ENCODE measurements around the gene COL13A1.

The COL13A1 gene

DNA sequence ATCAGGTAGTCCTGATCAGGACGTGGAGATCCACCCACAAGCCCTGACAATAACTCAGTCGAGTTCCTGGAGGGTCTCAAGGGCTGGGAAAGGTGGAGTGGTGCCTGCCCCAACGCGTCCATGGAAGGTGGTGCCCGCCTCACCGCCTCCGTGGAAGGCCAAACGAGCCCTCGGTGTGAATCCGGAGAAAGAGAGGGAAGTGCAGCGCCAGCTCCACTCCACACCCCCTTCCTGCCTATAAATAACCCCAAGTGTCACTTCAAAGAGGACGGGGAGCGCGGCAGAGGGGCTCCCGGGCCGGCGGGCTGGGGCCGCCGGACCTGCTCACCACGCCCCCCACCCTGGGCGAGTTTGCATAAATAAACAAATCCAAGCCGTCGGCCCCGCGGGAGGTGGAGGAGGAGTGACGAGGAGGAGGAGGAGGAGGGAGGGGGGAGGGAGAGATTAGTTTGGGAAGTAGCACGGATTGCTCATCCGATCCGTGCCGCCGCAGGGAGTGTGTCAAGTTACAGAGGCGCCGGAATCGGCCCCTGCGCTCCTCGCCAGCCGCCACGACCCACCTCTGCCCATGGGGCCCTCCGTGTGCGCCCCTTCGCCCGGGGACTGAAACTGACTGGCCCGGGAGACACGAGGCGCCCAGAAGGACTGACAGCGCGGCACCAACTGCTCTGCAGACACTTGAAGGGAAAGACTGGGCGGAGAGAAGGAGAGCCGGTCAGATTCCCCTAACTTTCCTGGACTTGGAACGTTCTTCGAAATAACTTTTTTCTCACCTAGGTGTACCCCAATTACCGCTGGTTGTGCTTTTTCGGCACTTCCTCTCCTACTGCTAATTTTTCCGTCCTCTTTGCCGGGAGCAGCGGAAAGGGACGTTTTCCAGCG, at the start of gene COL13A1:
Gene COL13A1, plus strand, starts transcription at position 473 of the 882 bp plus-strand sequence. CDS start 518 bp downstream, outside the sequence.
- no peak for DNase-seq

DNA sequence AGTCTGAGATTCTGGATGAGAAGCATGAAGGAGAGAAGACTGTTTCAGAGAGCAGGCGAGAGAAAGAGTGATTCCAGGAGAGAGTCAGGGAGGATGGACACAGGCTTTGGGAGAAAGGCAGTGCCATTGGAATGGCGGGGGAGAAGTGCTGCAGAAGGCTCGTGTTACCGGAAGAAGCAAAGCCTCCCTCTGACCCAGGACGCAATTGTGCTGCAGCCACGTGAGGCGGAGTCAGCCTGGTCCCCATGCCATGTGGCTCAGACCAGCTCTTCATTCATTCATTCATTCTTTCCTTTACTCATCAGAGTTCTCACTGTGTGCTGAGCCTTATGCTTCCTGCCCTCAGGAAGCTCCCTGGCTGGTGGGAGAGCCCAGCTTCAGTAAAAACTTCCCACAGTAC, 49.2 kb upstream of the COL13A1 start:
- no peak for DNase-seq

DNA sequence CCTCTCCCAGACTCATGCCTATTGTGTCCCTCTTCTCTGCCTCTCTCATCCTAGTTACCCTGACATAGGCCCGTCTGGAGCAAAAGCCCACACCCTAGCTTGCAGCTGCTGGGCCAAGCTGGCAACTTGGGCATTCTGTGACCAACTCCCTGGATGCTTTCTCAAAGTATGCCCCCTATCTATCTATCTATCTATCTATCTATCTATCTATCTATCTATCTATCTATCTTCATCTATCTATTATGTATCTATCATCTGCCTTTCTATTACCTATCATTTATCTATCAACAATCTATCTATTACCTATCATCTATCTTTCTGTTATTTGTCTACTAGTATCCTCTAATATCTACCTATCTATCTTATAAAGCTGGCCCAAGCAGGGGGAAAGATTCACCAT, 45.4 kb upstream of the COL13A1 start:
- no peak for DNase-seq

DNA sequence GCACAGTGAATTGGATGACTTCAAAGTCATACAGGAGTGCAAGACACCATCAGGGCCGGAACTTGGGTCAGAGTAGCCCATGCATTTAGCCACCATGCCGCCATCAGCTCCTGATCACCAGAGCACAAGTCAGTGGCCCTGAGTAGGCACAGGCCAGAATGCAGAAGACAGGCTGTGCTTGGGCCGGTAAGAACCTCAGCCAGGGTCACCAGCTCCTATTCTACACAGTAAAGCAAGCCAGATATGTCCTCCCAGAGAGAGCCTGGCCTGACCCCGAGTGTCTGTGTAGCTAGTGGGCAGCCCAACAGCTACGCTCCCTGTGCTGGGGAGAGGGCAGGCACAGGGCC, 44.5 kb upstream of the COL13A1 start:
- no peak for DNase-seq

DNA sequence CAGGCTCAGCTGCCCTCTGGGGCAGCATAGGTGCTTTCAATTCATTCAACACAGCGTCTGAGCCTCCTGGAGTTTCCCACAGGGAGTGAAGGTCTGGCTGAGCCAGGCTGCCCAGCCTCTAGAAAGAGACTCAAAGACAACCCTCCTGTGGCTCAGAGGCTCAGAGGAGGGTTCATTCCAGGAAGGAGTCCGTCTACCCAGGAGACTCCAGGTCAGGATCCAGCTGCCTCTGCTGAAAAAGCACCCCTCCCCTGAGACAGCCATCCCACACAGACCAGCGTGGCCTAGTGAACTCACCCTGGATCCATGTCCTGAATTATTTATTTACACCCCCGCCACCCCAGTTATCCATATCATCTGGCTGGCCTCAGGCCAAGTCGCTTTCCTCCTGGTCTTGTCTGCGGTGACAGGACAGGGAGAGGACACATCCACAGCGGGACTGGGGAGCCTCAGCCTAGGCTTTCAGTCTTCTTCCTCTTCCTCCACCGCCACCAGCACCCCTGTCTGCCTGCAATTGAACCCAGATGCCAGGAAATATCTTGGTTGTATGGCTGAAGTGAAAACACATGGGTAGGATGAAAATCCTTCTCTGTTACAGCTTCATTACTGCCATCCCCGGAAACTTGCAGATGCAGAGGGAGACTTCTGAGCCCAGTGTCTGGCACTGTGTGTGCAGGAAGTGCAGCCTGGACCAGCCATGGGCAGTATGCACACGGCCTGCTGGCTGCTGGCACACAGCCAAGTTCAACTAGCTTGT, 44.0 kb upstream of the COL13A1 start:
- DNase-seq: no peak

DNA sequence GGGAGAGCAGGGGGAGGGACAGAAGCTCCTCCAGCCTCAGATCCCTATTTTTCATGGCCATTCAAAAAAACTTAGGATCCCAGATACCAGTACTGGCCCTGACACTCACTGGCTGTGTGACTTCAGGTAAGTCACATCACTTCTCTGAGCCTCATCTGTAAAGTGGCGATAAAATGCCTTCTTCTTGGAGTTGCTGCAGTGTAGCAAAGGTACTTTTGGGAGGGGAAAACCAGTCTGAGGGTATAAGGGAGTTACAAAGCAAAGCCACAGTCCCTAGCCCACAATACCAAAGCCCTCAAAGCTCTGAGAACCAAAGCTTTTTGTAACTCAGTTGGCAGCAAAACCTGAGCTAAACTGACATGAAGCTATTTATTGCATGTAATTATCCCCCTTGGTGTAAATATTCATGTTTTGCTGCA, 43.4 kb upstream of the COL13A1 start:
- DNase-seq: no peak

DNA sequence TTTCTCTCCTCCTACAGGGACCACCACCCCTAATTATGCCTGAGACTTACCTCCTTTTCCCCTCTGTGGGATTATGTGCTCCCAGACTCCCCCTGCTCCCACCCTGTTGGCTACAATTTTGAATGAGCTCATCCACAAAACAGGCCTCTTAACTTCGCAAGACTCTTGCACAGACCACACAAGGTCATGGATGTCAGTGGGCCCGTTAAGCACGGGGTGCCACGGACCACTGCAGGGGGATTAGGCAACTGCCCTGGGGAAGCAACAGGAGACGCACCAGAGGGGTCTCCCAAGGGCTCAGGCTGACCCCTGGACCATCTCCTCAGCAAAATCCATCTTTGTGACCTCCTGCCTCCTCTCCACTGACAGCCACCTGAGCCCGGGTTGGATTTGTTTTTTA, 42.1 kb upstream of the COL13A1 start:
- DNase-seq: no peak

DNA sequence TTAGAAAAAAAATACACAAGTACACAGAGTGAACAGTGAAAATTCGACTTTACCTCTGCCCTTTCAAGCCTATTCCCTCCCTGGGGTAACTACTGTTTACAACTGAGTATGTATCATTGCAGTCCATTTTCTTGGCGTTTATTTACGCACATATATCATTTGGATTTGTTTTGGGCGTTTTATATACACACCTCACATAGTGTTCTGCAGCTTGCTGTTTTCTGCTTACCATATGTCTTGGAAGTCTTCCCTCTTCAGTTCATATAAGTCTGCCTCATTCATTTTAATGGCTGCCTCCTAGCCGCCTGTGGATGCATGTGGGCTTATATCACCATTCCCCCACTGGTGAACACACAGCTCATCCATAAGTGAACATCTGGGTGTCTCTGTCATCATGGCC, 41.6 kb upstream of the COL13A1 start:
- DNase-seq: no peak

DNA sequence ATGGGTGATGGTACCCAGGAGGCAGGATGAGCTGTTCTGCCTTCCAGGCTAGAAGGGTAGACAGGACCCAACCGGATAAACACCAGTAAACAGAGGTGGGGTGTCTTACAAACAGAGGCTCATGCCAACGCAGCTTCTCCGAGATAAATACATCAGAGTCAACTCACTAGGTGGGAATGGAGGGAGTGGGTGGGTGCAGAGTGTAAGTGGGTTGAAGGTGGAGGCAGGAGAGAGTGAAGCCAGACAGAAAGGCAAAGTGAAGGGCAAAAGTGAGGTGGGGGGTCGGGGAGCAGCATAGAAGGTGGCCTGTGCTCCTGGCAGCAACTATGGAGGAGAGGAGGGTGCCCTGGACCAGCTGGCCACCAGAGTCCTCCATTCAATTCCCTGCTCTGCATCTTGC, 40.4 kb upstream of the COL13A1 start:
- no peak for DNase-seq

DNA sequence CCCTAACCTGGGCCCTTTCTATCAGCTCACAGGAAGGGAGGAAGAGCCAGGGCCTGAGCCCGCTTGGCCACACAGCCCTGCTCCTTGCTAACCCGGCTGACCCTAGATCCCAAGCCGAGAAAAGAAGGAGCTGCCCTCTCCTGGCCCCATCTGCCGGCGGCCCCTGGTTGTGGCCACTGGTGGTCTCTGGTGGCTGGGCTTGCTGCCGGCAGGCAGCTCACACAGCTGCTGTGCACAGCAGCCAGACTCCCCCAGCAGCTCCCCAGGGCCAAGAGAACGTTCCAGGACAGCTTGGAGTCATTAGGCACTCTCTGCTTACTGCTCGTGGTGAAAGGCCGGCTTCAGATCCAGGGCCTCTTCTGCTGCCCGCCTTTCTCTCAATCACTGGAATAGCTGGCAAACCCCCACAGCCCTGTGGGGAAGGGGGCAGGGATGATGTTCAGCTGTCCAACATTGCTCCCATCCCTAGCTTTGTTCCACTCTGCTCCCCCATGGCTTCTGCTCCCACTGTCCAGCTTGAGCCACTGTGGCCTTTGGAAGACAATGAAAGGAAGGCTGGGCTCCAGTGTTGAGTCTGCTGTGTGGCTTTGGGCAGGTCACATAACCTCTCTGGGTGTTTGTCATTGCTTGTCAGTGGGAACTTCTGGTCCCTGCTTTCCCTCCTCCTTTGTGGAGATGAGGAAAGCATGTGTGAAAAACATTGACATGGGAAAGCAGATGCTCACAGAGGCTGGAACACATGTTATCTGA, 35.4 kb upstream of the COL13A1 start:
- no peak for DNase-seq

DNA sequence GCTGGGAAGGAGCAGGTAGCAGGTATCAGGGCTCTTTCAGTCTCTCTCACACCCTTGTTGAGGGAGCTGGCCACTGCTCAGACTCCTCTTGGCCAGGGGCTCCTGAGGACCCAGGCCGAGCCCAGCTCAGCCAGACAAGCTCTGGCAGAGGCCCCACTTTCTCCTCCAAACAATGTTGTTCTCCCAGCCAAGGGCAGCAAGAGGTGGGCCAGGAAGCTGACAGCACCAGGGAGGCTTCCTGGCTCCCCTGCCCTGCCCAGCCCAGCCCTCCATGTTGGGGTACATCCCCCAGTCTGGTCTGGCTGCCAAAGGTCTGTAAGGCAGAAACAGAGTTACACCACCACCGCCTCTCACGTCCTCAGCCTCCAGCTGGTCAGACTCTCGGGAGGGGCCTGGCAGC, 33.9 kb upstream of the COL13A1 start:
- DNase-seq: no peak

DNA sequence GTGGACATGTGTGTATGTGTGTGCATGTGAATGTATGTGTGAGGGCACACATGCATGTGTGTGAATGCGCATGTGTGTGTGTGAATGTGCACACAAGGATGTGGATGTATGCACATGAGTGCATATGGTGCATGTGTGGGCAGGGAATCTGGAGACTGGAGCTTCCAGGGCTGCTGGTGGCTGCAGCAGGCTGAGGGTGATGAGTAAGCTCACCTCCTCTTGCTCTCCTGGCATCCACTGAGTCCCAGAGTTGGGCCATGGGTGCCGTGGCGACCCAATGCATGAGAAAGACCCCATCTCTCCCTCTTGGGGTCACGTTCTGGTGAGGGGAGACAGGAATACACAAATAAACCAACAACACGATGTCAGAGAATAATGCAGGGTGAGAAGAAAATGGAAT, 33.3 kb upstream of the COL13A1 start:
- no peak for DNase-seq

DNA sequence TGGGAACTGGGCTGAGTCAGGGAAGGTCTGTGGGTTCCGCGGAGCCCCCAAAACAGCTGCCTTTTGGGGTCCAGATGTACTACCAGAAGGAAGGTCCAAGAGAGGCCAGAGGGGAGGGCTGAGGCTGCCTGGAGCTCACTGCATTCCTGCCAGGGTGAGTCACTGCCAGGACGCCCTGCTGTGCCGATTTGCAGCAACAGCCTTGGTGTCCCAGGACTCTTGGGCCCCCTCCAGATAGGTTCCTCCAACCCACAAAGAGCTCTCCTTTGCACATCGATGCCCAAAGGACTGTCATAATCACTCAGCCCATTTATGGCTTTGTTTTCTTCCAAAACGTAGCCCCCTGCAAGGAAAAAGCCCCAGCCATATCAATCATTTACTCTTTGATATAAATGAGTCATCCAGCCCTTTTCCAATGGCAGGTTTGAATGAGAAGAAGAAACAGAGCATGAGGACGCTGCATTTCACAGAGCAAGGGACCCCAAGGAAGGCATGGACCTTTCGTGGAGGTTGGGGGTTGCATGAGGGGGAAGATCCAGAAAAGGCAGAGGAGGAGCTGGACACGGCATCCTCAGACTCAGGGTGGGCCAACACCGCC, 32.2 kb upstream of the COL13A1 start:
- no peak for DNase-seq

DNA sequence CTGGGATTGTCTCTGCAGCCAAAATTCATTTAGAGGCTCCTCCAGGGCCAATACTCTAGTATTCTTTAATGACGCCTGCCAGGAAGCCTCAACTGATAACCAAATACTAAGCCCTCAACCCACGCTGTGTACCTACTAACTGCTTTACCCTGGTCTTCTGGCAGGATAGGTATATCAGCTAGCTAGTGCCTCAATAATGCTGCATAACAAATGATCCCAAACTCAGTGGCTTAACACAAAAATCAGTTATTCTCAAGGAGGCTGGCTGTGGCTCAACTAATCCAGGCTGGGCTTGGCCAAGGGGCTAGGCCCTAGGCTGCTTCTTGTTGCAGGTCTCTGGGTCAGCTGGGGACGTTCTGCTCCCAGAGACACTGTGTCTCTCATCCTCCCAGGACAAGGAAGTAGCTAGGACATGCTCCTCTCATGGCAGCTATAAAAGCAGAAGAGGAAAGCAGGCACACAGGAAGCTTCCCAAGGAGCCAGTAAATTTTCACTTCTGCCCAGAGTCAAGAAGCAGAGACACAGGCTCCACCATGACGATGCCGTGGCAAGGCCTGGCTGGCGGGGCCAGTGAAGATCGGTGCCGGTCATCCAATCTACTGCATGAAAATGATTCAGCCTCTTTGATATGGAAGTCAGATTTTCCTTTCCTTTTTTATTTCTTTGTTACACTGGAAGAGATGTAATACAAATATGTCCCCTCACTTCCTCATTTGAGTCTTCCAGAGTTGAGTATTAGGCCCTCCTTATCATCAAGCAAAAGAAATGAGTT, 28.6 kb upstream of the COL13A1 start:
- DNase-seq: no peak

DNA sequence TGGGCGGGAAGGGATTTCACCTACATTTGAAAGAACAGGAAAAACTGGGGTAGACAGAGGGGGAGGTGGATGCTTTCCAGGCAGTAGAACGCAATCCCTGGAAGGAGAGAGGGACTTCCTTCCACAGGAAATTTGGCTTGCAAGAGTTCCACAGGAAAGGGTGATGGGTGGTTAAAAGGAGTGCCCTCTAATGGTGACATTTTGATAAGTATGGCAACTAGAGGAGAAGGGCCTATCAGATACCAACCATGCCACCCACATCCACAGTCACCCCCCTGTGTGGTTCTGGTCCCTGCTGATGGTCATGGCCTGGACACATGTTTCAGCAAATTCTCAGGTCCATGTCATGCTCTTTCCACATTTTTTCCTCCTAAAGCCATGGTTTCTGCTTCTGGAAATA, 27.1 kb upstream of the COL13A1 start:
- no peak for DNase-seq

DNA sequence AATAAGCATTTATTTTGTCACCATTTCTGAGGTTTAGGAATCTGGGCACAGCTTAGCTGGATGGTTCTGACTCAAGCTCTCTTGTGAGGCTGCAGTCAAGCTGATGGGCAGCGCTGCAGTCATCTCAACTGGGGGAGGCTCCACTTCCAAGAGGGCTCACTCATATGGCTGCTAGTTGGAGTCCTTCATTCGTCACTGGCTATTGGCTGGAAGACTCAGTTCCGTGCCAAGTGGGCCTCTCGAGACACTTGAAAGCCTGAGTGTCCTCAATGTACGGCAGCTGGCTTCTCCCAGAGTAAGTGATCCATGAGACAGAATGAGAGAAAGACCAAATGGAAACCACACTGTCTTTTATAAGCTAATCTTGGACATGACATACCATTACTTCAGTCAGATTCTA, 21.6 kb upstream of the COL13A1 start:
- DNase-seq: no peak

DNA sequence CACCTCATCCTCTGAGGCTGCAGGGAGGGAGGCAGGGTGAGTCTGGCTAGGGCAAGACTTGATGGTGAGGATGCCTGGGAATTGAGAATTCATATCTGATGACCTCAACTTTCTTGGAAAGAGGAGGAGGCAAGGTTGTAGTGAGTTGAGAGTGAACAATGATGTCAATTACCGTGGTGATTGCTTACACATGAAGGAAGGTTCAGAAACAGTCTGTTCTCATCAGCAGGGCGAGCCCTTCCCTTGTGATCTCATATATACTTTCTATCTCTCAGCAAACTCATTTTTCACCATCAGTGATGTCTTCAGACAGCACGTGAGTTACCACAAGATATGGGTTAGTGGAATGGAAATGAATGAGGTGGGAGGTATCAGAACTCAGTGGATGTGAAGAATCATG, 20.1 kb upstream of the COL13A1 start:
- no peak for DNase-seq

DNA sequence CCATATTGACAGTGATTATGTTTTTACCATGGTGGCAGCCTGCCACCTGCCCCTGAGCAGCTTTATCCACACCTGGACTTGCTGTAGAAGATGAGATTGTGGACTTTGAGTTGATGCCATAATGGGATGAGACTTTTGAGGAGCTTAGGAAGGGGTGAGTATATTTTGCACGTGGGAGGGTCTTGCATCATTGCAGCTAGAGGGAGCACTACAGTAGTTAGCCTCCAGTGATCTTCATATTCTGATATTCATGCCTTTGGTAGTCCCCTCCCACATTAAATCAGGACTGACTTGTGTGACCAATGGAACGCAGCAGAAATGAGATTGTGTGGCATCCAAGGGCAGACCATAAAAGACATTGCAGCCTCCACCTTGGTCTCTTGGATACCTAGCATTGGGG, 18.2 kb upstream of the COL13A1 start:
- no peak for DNase-seq

DNA sequence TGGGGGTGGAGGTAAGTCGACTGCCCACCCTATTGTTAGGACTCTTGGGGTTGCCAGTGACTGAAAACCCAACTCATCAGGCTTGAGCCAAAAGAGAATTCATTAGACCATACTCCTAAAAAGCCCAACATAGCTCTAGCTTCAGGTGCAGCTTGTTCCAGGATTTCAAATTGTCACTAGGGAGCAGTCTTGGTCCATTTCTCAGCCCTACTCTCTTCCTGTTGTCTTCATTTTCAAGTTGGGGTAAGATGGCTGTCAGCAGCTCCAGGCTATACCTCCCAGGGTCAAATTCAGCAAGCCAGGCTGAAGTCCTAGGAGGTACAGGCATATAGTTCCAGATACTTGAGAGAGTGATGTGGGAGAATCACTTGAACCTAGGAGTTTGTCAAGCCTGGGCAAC, 14.9 kb upstream of the COL13A1 start:
- DNase-seq: no peak

DNA sequence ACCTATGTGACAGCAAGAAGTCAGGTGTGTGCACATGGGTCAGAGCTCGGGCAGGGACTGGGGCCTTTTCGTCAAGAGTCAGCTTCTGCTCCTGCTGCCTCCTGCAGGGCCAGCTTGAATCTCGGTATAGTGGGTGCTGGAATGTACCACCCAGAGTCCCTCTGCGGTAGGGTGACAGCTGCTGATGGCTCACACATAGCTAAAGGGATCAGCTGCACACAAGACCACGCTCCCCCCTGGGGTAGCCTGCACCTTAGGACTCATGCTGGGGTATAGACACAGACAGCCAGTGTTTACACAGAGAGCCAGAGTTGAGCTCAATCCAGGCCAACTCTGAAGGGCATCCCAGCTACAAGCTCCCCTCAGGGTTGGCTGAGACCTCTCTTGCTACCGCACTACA, 14.0 kb upstream of the COL13A1 start:
- no peak for DNase-seq

DNA sequence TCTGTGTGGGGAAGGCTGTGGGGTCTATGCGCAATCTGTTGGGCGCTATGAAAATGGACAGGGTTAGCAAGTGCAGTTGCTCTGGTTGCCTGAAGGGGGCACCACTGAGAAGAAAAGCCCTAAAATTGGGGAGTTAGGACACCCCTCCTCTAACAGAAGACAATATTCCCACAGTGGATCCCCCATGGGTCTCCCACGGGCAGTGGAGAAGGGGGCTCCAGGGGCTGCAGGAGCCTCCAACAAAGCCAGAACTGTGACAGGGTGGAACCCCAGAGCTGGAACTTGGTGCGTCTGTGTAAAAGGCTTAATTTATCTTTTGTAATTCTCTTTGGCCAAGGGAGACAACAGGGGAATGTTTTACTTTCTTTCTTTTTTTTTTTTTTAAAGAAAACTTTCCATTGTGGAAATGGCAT, 12.5 kb upstream of the COL13A1 start:
- no peak for DNase-seq

DNA sequence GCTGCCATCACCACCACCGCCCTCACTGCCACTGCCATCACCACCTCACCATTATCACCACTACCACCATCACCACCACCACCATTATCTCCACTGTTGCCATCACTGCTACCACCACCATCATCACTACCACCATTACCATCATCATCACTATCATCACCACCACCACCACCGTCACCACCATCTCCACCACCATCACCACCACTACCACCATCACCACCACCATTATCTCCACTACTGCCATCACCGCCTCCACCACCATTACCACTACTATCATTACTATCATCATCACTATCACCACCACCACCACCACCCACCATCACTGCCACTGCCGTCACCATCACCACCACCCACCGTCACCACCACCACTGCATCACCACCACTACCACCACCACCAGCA, 9.9 kb upstream of the COL13A1 start:
- no peak for DNase-seq

DNA sequence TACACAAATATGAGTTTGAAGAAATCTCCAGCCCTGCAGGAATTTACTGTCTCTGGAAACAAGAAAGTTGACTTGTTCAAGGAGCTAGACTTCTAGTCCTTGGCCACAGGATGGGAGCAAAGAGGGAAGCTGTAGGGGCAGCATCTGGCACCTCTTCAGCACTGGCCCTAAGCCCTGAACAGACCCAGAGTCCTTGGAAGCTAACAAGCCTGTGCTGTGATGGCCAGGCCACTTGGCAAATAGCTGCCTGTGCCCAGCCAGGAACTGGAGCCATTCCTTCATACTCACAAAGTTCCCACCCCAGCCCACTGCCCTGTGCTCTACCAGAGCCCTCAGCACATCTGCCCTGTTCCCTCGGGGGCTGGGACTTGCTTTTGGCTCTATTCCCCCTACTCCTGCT, 9.4 kb upstream of the COL13A1 start:
- no peak for DNase-seq

Data from CD4-positive, alpha-beta T cell treated with Interleukin-21 for 1 hour (primary cell).